A673 (cell line): ENCODE data around the gene XIRP1. TPM values are rescaled to one million over a fixed set of nuclear protein-coding genes. Genes with fewer than 3 reads are reported as not detected.
"Not testable (repeated sequence)": the region's sequence is repeated elsewhere in the genome, so short reads cannot be mapped to it uniquely, and the experiment has no call there.

ENCODE experiments used
- BruUV-seq: library from RNA; stranded (reverse); fragments of 400-500 nt; replicated peaks from 2 replicates; lab custom pipeline; 2021; lab: Mats Ljungman, UMichigan
- CTCF ChIA-PET: fragments of 300-600 bp; sonication (Branson Sonifier 250); formaldehyde crosslinking; loops from one replicate; lab custom pipeline; 2022; ENCODE audit warnings: antibody characterized with exemption; lab: Charles Lee
- POLR2A ChIA-PET: fragments of 300-600 bp; sonication (Branson Sonifier 250); formaldehyde crosslinking; loops from one replicate; lab custom pipeline; 2022; ENCODE audit warnings: antibody characterized with exemption; ENCODE audit not compliant: low non-redundant PET; lab: Charles Lee
- DNase-seq: peaks from one replicate; pipeline ENCODE4 v3.0.0-alpha.2; 2015; ENCODE audit warnings: low spot score
- H3K27ac ChIP-seq: fragments of 200-600 bp; sonication (generic); 2 replicates; pipeline ENCODE4 v1.5.1; 2016; ENCODE audit warnings: mixed run types, low read depth, mild to moderate bottlenecking, mixed read lengths, antibody characterized with exemption, low read length; ENCODE audit not compliant: poor library complexity, severe bottlenecking
- H3K27me3 ChIP-seq: fragments of 200-600 bp; sonication (generic); replicated peaks from 2 replicates; pipeline ENCODE4 v1.6.1; 2017; ENCODE audit warnings: mixed run types, low read depth, mild to moderate bottlenecking, mixed read lengths, antibody characterized with exemption, low read length; ENCODE audit not compliant: insufficient read depth, poor library complexity
- H3K36me3 ChIP-seq: fragments of 200-600 bp; sonication (generic); 2 replicates; pipeline ENCODE4 v1.6.1; 2016; ENCODE audit warnings: mixed run types, mild to moderate bottlenecking, mixed read lengths, antibody characterized with exemption, low read length; ENCODE audit not compliant: insufficient read depth, poor library complexity, severe bottlenecking
- H3K4me1 ChIP-seq: fragments of 200-600 bp; sonication (generic); 2 replicates; pipeline ENCODE4 v1.6.1; 2017; ENCODE audit warnings: mixed run types, mild to moderate bottlenecking, mixed read lengths, antibody characterized with exemption, low read length; ENCODE audit not compliant: insufficient read depth, poor library complexity, severe bottlenecking
- H3K4me3 ChIP-seq: fragments of 200-600 bp; sonication (generic); 2 replicates; pipeline ENCODE4 v1.5.1; 2016; ENCODE audit warnings: low read depth, mixed run types, mild to moderate bottlenecking, mixed read lengths, low read length; ENCODE audit not compliant: poor library complexity, severe bottlenecking
- H3K9me3 ChIP-seq: fragments of 200-600 bp; sonication (generic); 2 replicates; pipeline ENCODE4 v1.6.1; 2016; ENCODE audit warnings: mixed run types, low read depth, mild to moderate bottlenecking, mixed read lengths, antibody characterized with exemption, low read length; ENCODE audit not compliant: poor library complexity, severe bottlenecking
- EZH2 ChIP-seq: fragments of 200-600 bp; sonication (generic); IDR thresholded peaks from 2 replicates; pipeline ENCODE4 v1.6.1; 2017; ENCODE audit warnings: borderline replicate concordance, low read depth, mild to moderate bottlenecking, mixed read lengths, antibody characterized with exemption, low read length; ENCODE audit not compliant: poor library complexity, severe bottlenecking
- intact Hi-C: fragments of 100-400 bp; cut with micrococcal nuclease; formaldehyde crosslinking; loops from one replicate; pipeline ENCODE4 v1.10.0; 2022; ENCODE audit not compliant: unreplicated experiment
- total RNA-seq: library from RNA; stranded (reverse); gene quantifications from 2 replicates; pipeline ENCODE4 v1.2.3, GENCODE V29; 2021
- TF ChIP-seq, protein P1 (sequence below): fragments of 300-800, 200-600 bp; sonication (generic); conservative IDR thresholded peaks from 2 replicates; pipeline ENCODE4 v1.5.1; 2017; ENCODE audit warnings: low read depth, mild to moderate bottlenecking, antibody characterized with exemption, low read length, moderate library complexity, mixed read lengths

Gene XIRP1
- total RNA-seq, 1 experiment from 2014 or later, result not detected

DNA sequence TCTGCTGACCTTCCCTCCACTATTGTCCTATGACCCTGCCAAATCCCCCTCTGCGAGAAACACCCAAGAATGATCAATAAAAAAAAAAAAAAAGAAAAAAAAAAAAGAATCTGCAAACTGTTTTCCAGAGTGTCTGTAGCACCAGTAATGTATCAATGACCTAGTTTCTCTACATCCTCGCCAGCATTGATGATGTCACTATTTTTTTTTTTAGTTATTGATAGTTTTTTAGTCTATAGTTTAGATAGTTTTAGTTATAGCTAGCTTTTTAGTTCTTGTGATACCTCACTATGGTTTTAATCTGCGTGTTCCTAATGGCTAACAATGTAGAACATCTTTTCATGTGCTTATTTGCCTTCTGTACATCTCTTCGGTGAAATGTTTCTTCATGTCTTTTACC, 36.1 kb upstream of the XIRP1 start:
- no TSS peak for BruUV-seq

DNA sequence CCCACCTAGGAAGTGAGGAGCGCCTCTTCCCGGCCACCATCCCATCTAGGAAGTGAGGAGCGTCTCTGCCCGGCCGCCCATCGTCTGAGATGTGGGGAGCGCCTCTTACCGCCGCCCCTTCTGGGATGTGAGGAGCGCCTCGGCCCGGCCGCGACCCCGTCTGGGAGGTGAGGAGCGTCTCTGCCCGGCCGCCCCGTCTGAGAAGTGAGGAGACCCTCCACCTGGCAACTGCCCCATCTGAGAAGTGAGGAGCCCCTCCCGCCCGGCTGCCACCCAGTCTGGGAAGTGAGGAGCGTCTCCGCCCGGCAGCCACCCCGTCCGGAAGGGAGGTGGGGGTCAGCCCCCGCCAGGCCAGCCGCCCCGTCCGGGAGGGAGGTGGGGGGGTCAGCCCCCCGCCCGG, 35.2 kb upstream of the XIRP1 start:
- CTCF ChIA-PET, DNase-seq, H3K27me3 ChIP-seq, H3K4me1 ChIP-seq, POLR2A ChIA-PET, intact Hi-C loops, H3K27ac ChIP-seq, H3K4me3 ChIP-seq, H3K9me3 ChIP-seq, H3K36me3 ChIP-seq, BruUV-seq: not testable (repeated sequence)

More for the DNA sequence above, 36.1 kb upstream of the XIRP1 start:
- intact Hi-C loops, result no loop called here
- H3K4me1 ChIP-seq, result no peaks in the 10 kb centered on the region
- no peak overlapping the region for H3K27ac ChIP-seq
- DNase-seq, result no peak
- TF ChIP-seq EZH2, result no peak
- TF ChIP-seq, protein P1, sequence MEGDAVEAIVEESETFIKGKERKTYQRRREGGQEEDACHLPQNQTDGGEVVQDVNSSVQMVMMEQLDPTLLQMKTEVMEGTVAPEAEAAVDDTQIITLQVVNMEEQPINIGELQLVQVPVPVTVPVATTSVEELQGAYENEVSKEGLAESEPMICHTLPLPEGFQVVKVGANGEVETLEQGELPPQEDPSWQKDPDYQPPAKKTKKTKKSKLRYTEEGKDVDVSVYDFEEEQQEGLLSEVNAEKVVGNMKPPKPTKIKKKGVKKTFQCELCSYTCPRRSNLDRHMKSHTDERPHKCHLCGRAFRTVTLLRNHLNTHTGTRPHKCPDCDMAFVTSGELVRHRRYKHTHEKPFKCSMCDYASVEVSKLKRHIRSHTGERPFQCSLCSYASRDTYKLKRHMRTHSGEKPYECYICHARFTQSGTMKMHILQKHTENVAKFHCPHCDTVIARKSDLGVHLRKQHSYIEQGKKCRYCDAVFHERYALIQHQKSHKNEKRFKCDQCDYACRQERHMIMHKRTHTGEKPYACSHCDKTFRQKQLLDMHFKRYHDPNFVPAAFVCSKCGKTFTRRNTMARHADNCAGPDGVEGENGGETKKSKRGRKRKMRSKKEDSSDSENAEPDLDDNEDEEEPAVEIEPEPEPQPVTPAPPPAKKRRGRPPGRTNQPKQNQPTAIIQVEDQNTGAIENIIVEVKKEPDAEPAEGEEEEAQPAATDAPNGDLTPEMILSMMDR, result no peak
- ChIA-PET POLR2A (no interaction called here), CTCF (no interaction called here)
- H3K4me3 ChIP-seq, result no peak overlapping the region
- H3K36me3 ChIP-seq, result no peaks in the 10 kb centered on the region
- H3K9me3 ChIP-seq, result no peaks in the 10 kb centered on the region
- no peaks in the 10 kb centered on the region for H3K27me3 ChIP-seq

DNA sequence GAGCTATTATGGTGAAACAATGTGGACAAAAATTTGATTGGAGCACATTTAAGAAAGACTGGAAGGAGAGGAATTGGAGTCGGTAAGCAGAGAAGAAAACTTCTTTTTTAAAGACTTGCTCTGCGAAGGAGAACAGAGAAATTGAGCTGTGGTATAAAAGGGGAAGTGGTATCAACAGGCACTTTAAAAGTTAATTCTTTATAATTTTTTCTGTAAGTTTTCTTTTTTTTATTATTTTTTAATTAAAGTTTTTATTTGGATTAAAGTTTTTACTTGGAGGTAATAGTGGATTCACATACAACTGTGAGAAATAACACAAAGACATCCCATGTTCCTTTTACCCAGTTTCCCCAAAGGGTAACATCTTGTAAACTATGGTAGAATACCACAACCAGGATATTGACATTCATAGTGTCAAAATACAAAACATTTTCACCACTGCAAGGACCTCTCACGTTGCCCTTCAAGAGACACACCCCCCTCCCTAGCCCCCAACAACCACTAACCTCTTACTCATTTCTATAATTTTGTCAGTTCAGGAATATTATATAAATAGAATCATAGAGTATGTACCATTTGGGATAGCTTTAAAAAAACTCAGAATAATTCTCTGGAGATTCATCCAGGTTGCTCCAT, 33.8 kb upstream of the XIRP1 start:
- no peak overlapping the region for H3K27ac ChIP-seq

More for the DNA sequence above, 33.8 kb upstream of the XIRP1 start:
- no peak for DNase-seq
- intact Hi-C loops, result no loop called here
- TF ChIP-seq EZH2, result no peak
- TF ChIP-seq, protein P1, result no peak
- no peaks in the 10 kb centered on the region for H3K27me3 ChIP-seq
- no peaks in the 10 kb centered on the region for H3K36me3 ChIP-seq
- H3K4me3 ChIP-seq, result no peak overlapping the region
- H3K9me3 ChIP-seq, result no peaks in the 10 kb centered on the region
- ChIA-PET CTCF (no interaction called here), POLR2A (no interaction called here)
- BruUV-seq, result no TSS peak
- no peaks in the 10 kb centered on the region for H3K4me1 ChIP-seq
